SHP77 (cell line): ENCODE data around the gene CYREN.

ENCODE experiments used
- DNase-seq, 2 experiments: peaks; one replicate each; lab custom pipeline; 2025; lab: John Stamatoyannopoulos, UW

The CYREN gene

DNA sequence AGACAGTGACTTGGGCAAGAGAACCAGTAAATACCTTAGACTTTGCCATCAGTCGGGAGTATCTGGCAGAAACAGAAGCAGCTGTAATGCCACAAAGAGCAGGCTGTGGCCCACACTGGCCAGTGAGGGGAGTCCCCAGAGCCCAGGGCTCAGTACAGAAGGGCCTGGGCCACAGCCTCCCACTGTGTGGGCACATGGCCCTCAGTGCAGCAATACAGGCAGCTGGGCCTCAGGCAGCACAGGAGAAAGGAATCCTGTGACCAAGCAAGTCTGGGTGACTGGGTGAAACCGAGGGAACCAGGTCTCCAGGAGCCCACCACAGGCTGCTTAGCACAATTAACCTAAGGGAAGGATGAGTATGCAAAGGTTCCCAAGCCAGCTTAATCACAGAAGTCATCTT is 26.8 kb upstream of the CYREN start:
- DNase-seq, result no peak

DNA sequence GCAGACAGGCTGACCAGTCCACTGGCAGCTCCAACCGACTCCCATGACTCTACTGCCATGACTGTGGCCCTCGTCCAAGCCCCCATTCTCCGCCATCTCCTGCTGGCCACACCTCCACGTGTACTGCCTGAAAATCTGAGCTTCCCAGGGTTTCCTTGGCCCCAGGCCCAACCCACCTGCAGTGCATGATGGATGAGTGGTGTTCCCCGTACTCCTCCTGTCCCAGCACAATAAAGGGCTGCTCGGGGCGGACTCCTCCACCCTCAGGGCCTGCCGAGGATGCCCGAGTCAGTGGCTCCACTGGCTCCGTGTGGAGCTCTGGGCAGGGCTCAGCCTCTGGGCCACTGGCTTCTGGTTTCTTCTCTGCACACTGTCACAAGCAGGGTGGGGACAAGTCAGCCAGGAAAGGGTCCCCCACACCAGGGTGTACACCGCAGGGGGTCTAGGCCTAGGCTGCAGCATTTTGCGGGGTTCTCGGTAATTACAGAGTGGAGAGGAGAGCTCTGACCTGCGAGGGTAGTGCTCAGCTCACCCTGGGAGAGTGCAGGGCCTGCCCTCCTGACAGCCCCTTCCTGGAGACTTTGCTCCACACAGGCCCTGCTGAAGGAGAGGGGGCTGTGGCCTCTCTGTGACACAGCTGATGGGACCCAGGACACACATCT is 25.6 kb upstream of the CYREN start:
- no peak for DNase-seq

DNA sequence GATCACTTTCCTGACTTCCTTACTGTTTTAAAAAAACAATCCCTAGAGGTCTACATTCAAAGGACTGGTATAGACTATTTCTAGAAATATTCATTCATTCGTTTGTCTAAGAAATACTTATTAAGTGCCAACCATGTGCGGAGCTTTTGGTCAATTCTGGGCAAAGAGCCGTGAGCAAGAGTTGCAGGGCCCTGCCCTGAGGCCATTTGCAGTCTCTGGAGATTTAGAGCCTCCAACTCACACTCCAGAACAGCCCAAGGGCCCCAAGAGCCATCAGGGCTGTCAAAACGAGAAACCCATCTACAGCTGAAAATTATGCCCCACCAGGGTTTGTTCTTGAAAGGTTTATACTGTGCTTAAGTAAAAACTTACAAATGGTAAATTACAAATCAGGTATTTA is 24.6 kb upstream of the CYREN start:
- no peak for DNase-seq

DNA sequence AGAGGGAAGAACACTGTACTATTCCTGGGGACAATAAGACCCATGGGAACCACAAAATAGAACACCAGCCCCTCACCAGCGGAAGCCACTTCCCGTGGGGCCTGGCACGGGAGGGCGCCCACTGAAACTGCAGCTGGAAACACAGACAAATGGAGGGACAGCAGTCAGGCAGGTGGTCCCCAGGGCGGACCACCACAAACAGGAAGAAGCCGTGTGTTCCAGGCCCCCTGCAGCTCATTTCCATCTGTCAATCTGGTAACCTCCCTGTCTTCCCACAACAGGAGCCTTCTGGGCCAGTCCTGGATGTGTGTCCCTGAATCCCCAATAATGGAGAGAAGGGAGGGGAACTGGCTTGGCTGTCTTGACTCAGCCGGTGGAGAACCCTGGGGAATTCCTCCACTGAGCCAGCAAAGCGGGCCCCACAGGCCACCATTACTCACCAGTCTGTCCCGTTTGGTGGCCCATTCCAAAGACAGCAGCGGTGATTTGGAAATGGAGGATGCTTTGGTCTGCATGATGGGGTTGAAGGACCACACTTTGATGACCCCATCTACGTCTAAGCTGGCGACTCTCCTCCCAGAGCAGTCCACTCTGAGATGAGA is 24.1 kb upstream of the CYREN start:
- no peak for DNase-seq

DNA sequence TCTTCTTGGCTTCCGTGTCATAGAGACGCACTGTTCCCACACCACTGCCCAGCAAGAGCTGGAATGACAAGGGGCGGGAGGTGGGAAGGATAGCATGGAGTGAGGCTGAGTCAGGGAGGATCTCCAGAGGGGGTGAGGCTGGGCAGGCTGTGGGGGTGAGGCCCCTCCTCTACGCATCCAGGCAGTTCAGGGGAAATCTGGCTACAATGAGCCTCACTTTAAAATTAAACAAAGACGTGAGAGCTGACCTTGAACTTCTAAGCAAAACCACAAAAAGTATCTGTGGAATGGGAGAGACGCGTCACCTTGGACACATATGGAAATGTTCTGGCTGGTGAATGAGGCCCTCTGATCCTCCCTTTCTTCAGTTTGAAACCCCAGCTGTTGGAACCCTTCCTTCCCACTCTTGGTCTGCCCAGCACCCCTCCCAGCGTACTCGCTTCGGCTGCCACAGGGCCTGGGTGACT is 23.1 kb upstream of the CYREN start:
- DNase-seq, result no peak

DNA sequence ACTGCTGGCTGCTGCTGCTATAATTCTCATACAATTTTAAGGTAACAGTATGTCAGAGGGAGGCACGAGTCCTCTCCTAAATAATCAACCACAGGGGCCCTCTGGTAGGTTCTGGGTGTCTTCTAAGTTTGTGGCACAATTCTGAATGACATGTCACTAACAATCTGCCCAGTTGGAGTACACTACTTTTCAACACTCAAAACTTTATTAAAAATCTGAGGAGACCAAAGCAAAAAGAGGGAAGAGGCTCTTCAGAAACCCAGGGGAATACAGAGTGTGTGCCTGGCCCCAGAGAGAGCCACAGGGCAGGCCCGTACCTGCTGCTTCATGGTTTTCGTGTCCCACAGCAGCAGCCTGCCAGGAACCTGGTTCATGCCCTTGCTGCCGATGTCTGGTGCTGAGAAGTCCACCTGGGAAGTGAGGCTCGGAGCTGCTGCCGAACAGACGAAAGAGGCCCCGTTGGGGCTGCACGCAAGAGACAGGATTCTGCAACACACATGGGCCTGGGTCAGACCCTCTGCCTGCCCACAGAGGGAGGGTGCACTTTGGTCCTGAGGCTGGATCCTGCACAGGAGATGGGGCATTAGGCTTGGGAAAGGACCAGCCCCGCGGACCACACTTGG is 22.5 kb upstream of the CYREN start:
- no peak for DNase-seq

DNA sequence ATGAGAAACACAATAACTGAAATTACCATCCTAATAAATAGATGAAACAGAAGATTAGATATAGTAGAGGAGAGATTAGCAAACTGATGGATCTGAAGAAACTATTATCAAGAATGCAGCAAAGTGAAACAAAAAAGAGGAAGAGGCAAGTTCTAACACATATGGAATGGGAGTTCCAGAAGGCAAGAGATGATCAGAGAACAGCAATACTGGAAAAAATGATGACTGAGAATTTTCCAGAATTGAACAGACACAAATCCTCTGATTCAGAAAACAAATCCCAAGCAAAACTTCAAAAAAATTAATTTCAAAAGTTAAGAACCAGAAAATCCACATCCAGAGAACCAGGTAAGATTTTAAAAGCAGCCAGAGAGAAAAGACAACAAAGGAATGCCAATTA is 20.2 kb upstream of the CYREN start:
- no peak for DNase-seq

DNA sequence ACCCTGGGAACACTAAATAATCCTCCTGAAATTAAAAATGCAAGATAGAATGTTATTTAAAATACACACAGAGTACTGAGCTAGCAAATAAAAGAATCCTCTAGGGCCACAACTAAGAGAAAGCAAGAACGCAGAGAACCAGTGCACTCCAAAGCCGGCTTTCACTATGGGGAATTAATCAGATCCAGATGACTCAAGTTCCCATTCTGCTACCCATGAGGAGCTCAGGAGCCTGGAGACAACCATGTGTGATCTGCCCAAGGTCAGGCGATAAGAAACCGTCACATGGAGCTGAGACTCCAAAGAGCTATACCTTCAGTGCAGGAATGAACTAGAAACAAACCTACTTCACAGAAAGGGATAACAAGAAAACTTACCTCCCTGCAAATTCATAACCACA is 19.5 kb upstream of the CYREN start:
- no peak for DNase-seq

DNA sequence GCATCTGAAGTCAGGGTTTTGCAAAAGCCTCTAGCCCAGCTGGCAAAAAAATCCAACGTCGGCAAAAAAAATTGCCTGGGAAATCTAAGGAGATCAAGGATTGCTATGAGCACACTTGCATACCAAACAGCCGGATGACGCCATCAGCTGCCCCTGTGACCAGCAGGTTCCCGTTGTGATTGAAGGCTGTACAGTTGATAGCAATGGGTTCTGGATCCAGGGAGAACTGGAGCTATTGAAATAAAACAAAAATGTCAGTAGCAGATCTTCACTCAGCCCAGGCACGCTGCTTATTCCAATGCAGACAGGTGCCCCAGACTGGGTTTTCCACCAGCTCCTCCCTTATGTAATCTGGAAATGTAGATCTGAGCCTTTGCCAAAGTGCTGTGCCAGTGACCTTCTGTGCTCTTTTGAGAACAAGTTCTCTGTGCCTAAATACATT is 18.7 kb upstream of the CYREN start:
- no peak for DNase-seq

DNA sequence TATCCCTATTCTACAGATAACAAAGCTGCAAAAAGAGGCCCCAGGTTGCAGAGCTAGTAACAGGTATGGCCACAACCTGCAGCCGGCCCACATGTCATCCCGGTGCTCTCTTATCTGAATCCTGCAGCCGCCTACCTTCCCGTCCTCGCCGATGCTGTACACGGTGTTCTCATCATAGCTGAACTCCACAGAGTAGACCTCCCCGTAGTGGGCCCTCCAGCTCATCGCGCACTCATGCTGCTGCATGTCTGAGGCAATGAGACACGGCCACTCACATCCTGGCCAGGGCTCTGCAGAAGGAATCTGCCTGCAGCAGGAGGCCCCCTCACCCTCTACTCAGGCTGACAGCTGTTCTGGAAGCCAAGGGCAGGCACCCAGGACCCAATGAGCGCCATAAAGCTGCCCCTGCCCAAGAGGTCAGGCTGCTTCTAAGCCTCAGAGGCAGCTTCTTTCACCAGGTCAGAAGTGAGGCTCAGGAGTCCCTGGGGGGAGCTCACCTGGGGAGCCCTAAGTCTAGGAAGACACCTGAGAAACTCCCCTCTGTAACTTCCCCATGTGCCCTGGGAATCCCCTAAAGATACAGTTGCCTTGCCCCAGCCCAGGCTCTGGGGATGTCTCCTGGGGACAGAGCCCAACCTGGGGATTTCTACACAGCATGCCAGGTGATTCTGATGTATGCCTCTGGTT is 17.9 kb upstream of the CYREN start:
- no peak for DNase-seq

DNA sequence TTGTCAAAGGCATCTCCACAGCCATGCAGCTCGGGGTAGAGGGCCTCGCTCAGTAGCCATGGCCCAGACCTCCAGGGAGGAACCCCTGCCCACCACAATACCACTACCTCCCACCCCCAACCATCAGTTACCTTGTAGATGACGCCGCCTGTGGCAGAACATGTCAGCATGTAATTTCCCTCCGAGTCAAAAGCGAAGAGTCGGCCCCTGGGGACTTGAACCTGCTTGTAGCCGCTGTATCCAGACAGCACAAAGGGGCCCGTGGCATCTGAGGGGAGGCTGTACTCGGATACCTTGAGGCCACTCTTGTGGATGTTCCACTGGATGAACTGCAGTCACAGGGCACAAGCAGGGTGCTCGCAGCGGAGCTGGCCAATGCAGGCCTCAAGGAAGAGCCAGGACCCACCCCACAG is 16.3 kb upstream of the CYREN start:
- no peak for DNase-seq

DNA sequence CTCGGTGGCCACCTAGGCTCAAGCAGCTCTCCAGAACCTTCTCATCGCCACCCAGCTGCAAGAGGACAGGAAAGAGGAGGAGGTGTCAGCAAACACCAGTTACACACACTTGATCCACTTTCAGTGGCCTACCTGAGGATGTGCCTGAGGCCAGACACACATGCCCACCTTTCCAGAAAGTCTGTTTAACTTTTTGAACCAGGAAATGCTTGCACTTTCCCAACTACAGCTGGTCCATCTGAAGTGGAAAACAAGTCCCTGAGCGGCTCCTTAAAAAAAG is 15.7 kb upstream of the CYREN start:
- no peak for DNase-seq

DNA sequence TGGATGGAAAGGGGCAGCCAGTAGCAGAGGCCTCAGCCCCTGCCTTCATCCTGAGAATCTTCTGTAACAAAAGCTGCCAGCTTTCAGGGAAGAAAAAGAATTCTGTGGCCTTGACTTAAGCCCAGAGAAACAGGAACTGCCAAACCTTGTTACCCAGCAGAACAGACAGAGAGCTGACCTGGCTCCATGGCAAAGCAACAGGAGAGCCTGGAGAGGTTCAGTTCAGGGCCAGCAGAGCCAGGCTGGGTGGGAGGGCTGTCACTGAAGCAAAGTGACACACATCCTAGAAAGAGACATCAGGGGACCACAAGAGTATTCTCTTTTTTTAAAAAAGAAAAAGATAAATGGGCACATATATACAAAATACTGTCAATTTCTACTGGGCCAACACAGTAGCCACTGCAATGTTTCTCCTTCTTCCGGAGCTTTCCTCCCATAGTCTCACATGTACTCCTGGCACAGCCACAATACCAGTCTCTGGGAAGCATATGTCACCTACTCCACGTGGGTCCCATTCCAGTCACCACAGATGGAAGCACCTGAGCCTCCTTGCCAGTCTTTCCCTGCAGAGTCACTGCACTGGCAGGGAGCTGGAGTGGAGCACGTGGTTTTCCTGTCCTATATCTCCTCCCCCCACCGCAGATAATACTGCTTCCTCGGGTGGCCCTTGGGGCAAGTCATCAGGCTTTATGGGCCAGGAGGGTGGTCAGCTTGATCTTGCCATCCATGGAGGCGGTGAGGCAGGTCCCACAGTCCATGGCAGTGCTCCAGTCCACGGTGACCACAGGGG is 15.2 kb upstream of the CYREN start:
- DNase-seq, result no peak

DNA sequence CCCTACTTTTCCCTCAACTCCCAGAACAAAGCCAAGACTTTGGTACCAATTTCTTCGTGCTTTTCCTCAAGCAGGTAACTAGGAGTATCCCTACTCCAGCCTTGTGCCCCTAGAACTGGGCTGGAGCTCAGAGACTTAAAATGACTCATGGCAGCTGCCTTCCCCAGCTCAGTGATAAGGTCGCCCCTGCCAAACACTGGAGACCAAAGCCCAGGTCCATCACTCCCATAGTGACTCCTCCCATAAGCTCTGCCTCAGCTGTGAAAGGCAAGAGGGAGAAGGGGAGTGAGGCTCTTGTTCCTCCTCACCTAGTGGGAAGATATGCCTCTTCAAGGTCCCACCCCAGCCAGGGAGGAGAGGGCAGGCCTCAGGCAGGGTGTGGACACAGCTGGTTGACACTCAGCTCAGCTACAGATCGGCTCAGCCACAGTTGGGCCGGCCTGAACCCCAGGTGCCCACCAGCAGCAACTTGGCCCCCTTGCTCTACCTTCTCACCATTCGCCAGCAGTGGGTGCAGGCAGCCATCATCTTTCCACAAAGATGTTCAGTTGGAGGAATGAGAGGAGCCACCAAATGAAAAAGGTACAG is 13.8 kb upstream of the CYREN start:
- DNase-seq, result no peak

DNA sequence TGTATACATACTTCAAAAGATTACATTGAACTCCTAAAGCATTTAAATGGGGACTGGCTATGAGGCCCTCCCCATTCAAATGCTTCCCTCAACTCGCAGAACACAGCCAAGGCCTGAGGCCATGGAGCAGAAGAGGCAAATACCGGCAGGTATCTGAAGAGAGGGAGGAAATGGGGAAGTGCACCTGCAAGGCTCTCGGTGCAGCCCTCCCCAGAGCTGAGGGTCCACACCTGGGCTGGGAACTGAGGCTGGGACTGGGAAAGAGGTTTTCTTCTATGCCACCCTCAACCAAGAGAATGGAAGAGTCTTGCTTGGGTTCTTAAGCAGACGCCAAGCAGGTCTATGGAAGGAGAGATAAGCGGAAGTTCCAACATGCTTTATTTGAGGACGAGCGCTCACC is 13.0 kb upstream of the CYREN start:
- no peak for DNase-seq

DNA sequence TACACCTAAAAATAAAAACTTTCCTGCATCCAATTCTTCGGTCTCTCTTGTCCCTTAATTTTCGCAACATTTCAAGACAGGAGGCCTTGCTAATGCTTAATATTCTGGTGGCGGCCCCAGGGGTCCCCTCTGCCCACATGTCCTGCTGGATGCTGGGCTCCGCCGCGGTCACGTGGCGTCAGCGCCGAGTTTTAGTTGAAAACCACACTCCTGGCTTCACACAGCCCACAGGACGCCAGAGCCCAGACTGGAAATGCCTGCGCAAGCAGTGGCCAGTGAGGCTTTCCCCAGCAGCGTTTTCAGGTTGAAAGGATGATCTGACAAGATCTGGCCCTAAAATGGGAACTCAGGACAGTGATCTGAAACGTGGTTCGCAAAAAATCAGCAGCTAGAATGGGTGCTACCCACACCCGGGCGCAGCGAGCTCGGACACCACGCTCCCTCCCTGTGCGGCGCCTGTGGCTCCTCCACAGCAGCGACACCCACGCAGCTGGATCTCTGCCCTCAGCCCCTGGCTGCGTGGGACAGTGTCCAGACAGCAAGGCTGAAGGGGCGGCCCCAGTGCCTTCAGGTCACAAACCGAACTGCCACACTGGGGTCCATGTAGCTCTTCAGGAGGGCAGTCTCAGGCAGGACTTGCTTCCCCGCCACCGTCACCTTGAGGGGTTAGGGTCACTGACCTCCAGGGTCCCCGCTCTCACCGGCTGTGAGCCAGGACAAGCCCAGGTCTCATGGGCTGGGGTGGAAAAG is 11.6 kb upstream of the CYREN start:
- DNase-seq, result no peak

DNA sequence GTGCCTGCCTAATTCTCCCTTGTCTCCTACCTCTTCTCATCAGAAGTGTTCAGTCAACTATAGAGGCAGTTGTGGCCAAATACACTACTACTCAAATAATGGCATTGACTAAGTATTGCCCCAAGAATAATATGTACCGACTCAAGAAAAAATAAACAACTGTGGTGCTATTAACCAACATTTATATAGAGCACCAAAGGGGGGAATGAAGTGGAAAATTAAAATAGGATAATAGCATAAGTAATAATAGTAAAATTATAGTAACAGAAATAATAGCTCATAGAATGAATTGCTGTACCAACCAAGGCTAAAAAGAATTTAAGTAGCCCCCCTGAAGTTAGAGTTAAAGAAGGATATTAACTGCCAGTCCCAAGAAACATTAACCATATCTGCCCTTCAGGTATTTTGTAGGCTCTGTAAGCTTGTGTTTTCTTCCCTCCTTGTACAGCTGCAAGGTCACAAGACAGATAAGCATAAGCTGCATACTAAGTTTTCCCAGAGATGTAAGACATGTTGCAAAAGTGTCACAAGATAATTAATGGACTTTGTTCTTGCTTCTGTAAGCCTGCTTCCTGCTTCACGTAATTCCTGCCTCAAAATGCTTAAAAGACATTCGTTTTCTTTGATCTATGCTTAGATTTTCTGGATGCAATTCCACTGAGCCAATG is 10.9 kb upstream of the CYREN start:
- no peak for DNase-seq

DNA sequence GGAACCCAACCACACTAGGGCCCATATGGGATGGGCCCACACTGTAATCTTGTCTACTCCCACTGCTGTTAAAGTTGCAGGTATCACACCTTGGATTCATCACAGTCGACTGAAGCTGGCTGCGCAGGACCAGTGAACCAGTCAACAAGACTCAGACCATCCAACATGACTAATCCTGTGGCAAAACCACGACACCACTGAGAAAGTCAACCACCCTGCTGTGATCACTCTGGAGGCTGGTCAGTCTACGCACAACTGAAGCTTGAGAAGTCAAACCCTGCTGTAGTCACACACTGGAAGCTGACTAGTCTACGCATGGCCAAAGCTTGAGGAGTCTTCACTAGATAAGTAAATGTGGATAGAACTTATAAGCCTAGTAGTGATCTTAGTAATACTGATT is 9.6 kb upstream of the CYREN start:
- no peak for DNase-seq

DNA sequence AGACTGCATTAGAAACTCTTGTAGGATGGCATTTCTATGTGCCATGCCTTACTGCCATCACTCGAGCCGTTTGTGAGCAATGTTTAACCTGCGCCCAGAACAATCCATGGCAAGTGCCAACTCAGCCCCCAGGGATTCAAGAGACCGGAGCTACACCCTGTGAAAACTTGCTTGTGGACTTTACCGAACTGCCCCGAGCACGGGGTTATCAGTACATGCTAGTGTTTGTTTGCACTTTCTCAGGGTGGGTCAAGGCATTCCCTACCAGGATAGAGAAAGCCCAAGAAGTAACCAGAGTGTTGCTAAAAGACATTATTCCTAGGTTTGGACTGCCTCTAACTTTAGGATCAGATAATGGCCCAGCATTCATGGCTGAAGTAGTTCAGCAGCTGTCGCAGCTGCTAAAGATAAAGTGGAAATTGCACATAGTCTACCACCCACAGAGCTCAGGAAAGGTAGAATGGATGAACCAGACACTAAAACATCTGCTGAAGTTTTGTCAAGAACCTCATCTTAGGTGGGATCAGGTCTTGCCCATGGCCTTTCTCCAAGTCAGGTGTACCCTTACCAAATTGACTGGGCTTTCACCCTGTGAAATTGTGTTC is 8.9 kb upstream of the CYREN start:
- no peak for DNase-seq

DNA sequence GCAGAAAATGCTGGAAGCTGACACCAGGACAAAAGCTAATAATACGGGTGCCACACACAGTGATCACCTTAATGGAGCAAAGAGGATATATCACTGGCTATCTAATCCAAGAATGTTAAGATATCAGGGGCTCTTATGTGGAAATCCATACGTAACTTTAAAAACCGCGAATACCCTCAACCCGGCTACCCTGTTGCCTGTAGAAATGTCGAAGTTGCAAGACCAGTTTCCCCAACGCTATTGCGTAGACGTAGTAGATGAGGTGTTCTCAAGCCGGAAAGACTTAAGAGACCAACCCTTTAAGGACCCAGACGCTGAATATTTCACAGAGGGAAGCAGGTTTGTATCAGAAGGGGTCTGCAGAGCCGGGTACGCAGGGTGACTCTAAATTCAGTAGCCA is 7.9 kb upstream of the CYREN start:
- DNase-seq, result no peak
